Epithelial cell of esophagus (primary cell): ENCODE data around the gene CHI3L2.

Source experiments
- DNase-seq: peaks from one replicate; pipeline ENCODE4 v3.0.0; 2010; ENCODE audit warnings: low read depth
- H3K4me3 ChIP-seq: 2 replicates; pipeline ENCODE4 v1.5.1; 2011; ENCODE audit warnings: mild to moderate bottlenecking, low read length, control low read depth
- TF ChIP-seq, protein P1 (sequence below): IDR thresholded peaks from 2 replicates; pipeline ENCODE4 v1.5.1; 2011; ENCODE audit warnings: low read depth, mild to moderate bottlenecking, low read length, control low read depth, inconsistent platforms; ENCODE audit not compliant: insufficient read depth; ENCODE audit errors: missing control alignments

The CHI3L2 gene

DNA sequence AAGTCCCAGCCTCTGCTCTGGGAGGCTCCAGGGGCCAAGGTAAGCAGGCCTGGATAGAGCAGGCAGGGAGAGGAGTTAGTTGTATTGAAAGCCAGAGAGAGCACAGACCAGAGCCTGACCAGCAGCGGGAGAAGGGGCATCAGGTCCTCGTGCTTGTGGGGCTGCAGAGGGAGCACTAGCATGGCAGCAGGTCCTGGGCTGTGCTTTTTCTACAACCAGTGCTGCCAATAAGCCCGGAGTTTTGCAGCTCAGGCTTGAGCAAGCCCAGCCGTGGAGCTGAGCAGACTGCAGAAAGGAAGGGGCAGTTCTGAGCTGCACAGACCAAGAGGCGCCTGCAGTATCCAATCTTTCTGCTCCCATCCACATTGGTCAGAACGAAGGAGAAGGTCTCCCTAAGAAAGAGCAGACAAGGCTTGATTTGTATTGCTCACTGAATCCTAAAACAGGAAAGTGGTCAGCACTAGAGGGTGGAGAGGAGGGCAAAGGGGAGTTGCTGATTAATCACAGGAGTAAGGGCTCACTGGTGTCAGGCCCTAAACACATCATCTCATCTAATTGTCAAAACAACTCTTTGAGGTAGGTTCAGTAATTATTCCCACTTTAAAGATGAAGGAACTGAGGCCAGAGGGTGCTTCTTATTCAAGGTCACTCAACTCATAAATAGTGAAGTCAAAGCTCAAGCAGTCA is 29.8 kb upstream of the CHI3L2 start:
- DNase-seq = peak; percentile 49
- TF ChIP-seq, protein P1, sequence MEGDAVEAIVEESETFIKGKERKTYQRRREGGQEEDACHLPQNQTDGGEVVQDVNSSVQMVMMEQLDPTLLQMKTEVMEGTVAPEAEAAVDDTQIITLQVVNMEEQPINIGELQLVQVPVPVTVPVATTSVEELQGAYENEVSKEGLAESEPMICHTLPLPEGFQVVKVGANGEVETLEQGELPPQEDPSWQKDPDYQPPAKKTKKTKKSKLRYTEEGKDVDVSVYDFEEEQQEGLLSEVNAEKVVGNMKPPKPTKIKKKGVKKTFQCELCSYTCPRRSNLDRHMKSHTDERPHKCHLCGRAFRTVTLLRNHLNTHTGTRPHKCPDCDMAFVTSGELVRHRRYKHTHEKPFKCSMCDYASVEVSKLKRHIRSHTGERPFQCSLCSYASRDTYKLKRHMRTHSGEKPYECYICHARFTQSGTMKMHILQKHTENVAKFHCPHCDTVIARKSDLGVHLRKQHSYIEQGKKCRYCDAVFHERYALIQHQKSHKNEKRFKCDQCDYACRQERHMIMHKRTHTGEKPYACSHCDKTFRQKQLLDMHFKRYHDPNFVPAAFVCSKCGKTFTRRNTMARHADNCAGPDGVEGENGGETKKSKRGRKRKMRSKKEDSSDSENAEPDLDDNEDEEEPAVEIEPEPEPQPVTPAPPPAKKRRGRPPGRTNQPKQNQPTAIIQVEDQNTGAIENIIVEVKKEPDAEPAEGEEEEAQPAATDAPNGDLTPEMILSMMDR = peak; percentile 37
- no peak overlapping the region for H3K4me3 ChIP-seq

DNA sequence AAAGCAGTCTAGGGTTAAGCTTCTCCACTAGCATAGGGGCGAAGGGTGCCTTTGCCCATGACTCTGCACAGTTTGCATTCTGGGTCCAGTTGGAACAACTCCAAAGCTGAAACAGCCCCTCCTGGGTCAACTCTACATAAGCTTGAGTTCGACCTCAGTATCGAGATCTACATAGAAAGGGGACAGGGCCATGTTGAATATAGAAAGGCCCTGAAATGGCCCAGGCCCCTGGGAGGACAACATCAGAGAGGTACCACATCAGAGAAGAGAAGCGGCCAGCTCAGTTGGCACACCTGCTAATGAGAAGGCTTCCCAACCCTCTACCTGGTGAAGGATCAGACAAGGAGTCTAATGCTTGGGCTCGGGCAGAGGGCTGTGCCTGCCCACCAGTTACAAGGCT is 28.7 kb upstream of the CHI3L2 start:
- TF ChIP-seq, protein P1 = no peak
- no peak for DNase-seq
- H3K4me3 ChIP-seq = no peak overlapping the region

DNA sequence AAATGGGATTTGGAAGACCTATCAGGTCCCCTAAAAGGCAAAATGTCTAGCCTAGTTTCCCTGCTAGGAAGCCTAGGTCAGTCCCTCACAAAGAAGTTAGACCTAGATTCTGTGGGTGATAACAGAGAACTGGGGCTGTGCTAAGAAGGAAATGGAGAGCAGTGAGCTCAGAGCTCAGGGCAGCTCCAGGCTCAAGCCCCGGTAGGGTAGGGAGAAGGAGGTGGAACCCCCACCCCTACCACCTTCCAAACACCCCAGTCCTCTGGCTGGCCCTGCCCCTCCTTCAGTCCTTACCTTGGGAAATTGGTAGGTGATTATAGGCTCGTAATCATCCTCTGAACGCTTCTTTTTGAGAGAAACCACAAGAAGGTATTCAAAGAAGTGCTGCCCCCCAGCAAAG is 28.2 kb upstream of the CHI3L2 start:
- DNase-seq = no peak
- H3K4me3 ChIP-seq = no peak overlapping the region
- TF ChIP-seq, protein P1 = no peak

DNA sequence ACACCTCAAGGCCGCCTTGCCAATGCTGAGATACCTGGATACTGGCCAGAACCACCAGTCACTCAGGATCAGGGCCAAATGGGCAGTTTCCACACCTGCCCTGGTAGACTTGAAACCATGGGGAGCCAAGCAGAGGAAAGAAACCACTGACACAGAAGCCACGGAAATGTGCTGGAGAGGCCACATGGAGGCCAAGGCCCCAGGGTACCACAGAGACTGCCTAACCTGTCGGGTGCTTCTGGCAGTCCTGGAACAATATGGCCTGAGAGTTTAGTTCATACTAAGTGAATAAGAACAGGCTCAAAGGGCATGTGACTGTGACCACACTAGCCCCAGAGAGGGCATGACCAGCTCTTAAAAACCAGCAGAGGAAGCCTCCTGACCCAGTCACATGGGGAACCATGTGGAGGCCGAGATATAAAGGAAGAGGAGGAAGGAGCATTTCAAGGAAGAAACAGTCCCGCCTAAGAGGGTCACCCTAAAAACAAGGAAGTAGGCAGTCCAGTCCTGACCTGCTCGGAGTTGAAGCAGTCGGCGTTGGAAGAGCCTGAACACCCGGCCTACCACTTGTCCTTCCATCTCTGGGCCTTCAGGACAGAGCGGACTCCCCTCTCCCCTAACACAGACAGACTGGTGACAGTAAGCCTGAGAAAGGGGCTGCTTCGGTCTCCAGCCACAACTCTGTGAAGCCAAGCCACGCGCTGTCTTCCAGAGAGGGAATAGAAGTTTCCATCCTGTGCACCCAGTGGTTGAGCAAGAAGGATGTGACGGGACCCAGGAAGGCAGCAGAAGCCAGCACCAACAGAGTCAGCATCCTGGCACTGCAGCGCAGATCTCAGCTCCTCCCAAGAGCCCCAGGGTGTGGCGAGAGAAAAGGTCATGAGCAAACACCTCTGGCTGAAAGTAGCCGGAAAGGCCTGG is 27.4 kb upstream of the CHI3L2 start, which contains the start of gene DENND2D:
Gene DENND2D, minus strand, starts transcription at position 766 of the 921 bp plus-strand sequence. Its CDS starts 187 bp downstream, at position 579.
- no peak within 1 kb of the TSS for H3K4me3 ChIP-seq
- DNase-seq = no peak
- TF ChIP-seq, protein P1 = no peak

DNA sequence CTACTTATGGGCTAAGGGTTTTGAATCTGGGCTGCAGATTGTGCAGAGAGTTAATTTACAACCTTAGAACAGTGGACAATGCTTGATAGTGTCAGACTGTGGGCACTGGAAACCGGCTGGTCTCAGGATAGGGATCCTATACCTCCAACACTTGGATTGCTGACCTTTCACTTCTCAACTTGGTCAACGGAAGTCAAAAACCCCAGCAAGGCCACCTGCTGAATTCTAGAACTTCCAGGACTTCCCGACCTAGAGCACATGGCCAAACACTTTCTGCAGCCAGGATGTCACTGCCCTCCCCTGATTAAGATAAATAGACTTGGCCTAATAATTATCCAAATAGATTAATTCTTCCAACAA is 26.7 kb upstream of the CHI3L2 start:
- DNase-seq = no peak
- TF ChIP-seq, protein P1 = no peak
- H3K4me3 ChIP-seq = no peak overlapping the region

DNA sequence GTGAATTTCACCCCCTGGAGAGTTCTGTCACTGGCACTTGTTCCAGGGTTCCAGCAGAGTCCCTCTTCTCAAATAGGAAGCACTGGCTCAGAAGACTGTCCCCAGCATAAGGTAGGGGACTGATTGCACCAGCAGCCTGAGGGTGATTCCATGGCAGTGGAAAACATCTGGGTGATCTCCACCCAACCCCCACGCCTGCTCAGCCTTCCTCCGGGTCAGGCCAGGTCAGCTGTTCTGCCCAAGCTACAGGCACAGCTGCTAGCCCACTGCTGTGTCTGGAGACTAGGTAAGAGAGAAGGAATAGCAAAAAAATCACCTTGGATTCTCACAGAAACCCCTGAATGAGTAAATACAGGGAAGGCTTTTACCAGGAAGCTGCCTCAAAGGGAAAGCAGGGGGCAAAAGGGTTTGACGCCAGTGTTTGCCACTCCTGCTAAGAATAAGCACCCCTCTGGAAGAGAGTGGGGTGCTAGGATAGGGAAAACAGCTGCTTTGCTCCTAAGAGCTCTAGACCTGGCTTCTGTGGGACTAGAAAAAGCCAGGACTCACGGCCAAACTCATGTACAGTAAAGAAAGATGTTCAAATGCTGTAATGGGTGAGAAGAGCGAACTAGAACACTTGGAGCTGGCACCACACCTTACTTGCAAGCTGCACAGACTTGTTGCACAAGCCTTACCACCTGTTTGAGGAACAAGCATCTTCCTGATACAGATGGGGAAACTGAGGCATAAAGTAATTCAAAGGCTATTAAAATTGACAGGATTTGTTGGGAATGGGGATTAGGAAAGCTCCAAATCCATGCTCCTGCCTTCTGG is 26.0 kb upstream of the CHI3L2 start:
- no peak overlapping the region for H3K4me3 ChIP-seq
- TF ChIP-seq, protein P1 = no peak
- no peak for DNase-seq
